Spleen (tissue), 7 donors: ENCODE measurements around the gene SLC1A2.

Experiments used
- CTCF ChIP-seq, 11 experiments: fragments of 200-600 bp in 7 of 11; fragments of 450-650 bp in 4 of 11; sonication (generic) in 4 of 11; IDR thresholded peaks in 8 of 11; conservative IDR thresholded peaks in 3 of 11; 1 replicate in 7 of 11; 2 replicates in 4 of 11; pipeline versions ENCODE4 v1.4.0 to v1.8.0; 2016 to 2021; ENCODE audit warnings: antibody characterized with exemption in 11 of 11, inconsistent platforms in 4 of 11, mild to moderate bottlenecking in 1 of 11
- POLR2A ChIP-seq, 3 donors: fragments of 450-650 bp; IDR thresholded peaks; one replicate each; pipeline ENCODE4 v1.5.1; 2017; ENCODE audit warnings: antibody characterized with exemption in 3 of 3, mild to moderate bottlenecking in 1 of 3
- POLR2AphosphoS5 ChIP-seq, 3 donors: sonication (generic); formaldehyde crosslinking; IDR thresholded peaks; one replicate each; pipeline ENCODE4 v1.5.1; 2017; ENCODE audit warnings: antibody characterized with exemption in 3 of 3
- donor health status: DM: no; HTN: no; CAD: no; lungs with moderate emphysema.
- donor health status: DM: no; HTN: no; CAD: no.
- donor health status: DM: no; HTN: no; CAD: no.

- no peak for TF ChIP-seq CTCF (IDR thresholded peaks at IDR 0.05 in 8 of 11, conservative IDR thresholded peaks at IDR 0.05 in 3 of 11)
- TF ChIP-seq POLR2AphosphoS5 (IDR thresholded peaks at IDR 0.05): no peak
- no peak for TF ChIP-seq POLR2A (IDR thresholded peaks at IDR 0.05)
Measured at GRCh38 chr11:35425603-35426212, 6.3 kb upstream of the SLC1A2 start.
